Measurements from ENCODE around the gene WRAP53. TPM values are rescaled to one million over a fixed set of nuclear protein-coding genes. Genes with fewer than 3 reads are reported as not detected.
"Not testable (repeated sequence)": the region's sequence is repeated elsewhere in the genome, so short reads cannot be mapped to it uniquely, and the experiment has no call there.

WRAP53 gene
- 25.2 and 29.2 TPM in 2 replicates for total RNA-seq (2014; rRNA removed; shearing (Covaris generic))
- polyA plus RNA-seq (2015; cell fraction: cytosol; rRNA removed) = 14.1 and 15.3 TPM in 2 replicates
- 23.9 and 26.8 TPM in 2 replicates for polyA plus RNA-seq (2015; cell fraction: nucleus; rRNA removed)

DNA sequence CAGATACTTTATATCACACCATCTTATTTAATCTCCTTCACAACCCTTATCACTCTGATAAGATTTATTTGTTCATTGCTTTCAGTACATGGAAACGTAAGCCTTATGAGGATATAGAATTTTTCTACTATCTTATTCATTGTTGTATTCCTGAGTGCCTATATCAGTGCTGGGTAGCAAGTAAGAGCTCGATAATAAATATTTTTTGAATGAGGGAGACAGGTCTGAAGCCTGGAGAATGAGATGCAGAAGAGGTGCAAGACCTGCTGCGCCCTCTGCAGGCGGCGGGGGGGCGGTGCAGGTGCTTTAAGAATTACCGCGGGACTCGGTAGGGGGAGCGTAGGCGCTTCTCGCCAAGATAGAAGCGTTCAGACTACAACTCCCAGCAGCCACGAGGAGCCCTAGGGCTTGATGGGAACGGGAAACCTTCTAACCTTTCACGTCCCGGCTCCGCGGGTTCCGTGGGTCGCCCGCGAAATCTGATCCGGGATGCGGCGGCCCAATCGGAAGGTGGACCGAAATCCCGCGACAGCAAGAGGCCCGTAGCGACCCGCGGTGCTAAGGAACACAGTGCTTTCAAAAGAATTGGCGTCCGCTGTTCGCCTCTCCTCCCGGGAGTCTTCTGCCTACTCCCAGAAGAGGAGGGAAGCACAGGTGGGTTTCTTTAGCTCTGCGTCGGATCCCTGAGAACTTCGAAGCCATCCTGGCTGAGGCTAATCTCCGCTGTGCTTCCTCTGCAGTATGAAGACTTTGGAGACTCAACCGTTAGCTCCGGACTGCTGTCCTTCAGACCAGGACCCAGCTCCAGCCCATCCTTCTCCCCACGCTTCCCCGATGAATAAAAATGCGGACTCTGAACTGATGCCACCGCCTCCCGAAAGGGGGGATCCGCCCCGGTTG lies at the start of gene WRAP53:
TSS of gene WRAP53 (plus strand) at position 570 of the 900 bp plus-strand sequence. CDS start at position 742, 172 bp downstream.
- peak; percentile 100 for DNase-seq (ENCODE audit: low read depth)

DNA sequence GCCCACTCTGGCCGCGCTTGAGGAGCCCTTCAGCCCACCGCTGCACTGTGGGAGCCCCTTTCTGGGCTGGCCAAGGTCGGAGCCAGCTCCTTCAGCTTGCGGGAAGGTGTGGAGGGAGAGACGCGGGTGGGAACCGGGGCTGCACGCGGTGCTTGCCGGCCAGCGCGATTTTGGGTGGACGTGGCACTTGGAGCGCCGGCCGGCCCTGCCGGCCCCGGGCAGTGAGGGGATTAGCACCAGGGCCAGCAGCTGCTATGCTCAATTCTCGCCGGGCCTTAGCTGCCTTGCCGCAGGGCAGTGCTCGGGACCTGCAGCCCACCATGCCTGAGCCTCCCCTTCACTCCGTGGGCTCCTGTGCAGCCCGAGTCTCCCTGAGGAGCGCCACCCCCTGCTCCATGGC lies 47.5 kb upstream of the WRAP53 start:
- no peak for DNase-seq (ENCODE audit: low read depth)

- DNase-seq (ENCODE audit: low read depth) = not testable (repeated sequence)
Measured at GRCh38 chr17:7641635-7642034, 46.6 kb upstream of the WRAP53 start.

DNA sequence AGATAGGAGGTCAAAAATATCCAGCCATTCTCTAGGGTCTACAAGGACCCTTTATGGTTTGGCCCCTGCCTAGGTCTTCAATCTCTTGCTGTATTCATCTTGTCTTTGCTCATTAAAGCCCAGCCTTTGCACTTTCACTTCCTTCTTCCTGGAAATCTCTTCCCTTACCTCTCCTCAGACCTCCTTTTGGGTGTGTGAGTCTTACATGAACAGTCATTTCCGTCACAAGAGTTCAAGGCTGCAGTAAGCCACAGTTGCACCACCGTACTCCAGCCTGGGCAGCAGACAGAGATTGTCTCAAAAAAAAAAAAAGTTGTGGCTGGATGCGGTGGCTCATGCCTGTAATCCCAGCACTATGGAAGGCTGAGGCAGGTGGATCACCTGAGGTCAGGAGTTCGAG lies 43.5 kb upstream of the WRAP53 start:
- peak; percentile 83 for DNase-seq (ENCODE audit: low read depth)

DNA sequence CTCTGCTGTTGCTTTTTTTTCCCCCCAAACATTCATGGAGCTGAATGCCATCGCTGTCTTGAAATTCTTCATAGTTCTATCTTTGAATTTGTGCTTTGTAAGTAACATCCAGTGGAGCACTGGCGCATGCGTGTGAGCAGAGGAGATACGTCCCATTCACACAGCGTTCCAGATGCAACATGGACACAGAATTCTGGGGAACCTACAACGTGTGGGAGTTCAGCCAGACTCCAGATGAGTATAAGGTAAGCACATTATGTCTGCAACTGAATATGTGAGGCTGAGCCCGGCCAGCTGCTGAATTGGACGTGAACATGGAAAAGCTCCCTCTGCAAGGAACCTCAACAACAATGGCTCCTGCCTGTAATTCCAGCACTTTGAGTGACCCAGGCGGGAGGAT lies 41.8 kb upstream of the WRAP53 start:
- DNase-seq (ENCODE audit: low read depth) = no peak

GRCh38 chr17:7647018-7647417 lies 41.3 kb upstream of the WRAP53 start:
- DNase-seq (ENCODE audit: low read depth) = no peak

- DNase-seq (ENCODE audit: low read depth) = no peak
Measured at GRCh38 chr17:7650509-7651096, 37.7 kb upstream of the WRAP53 start, which contains the start of gene ATP1B2. Gene ATP1B2 (plus strand): TSS chr17:7650926. CDS start chr17:7651519, 593 bp downstream.

- no peak for DNase-seq (ENCODE audit: low read depth)
Measured at GRCh38 chr17:7651097-7651664, 37.1 kb upstream of the WRAP53 start.

DNA sequence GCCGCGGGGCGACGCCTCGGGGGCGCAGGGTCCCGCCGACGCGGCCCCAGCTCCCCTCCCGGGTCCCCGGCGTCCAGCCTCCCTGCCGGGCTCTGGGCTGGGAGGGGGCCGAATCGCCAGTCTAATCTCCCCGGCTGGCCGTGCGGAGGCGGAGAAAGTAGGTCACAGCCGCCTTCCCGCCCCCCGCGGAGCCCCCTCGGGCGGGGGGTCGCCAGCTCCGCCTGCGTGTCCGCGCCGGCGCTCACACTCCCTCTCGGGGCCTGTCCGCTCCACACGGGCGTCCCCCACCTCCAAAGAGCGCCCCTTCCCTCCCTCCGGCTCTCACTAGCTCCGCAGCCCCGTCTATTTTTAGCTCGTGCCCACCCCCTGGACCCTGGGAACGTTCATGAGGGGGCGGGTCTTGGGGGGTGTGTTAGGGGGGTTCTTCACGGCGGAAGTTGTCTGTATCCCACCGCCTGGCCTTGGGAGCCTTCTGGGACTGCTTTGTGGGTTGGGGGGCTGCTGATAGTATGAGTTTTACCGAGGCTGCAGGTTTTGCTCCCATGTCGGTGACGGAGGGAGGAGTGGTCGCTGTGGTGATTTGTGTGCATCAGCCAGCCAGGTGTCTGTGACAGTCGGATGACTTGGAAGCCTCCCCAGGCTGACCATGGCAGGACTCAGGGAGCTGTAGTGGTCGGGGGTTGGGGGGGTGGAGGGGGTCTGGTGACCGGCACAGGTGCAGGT lies 36.5 kb upstream of the WRAP53 start:
- DNase-seq (ENCODE audit: low read depth) = no peak

GRCh38 chr17:7652388-7653356 lies 35.6 kb upstream of the WRAP53 start:
- DNase-seq (ENCODE audit: low read depth) = no peak

DNA sequence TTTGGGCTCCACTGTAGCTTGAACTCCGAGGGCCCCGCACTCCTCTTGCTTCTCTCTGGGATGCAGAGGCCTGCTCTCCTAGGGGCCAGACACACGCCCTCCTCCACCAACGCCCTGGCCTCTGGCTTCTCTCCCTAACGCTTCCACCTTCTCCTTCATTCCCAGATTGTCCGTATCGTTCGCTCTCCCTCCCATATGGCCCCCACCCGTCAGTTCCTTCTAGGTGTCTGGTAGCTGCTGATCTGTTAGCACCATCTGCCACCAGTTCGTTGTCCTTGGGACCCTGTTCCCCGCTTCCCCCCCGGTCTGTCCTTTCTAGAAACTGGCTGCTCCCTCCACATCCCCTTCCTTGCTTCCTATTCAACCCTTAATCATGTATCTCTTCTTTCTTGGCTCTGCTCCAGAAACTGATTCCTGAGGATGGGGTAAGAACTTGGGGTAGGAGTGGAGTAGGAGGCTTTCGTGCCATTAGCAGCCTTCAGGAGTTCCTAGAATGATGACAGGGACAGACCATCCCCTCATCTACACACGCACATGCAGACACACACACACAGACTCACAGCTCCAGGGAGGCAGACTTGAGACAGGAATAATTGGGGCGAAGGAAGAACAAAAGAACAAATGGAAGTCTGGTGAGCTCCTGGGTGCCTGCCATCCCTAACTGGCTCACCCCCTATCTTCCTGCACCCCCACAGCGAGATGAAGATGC lies 33.3 kb upstream of the WRAP53 start:
- no peak for DNase-seq (ENCODE audit: low read depth)

- DNase-seq (ENCODE audit: low read depth) = no peak
Measured at GRCh38 chr17:7655541-7655840, 32.8 kb upstream of the WRAP53 start.

- no peak for DNase-seq (ENCODE audit: low read depth)
Measured at GRCh38 chr17:7656958-7657609, 31.2 kb upstream of the WRAP53 start.

DNA sequence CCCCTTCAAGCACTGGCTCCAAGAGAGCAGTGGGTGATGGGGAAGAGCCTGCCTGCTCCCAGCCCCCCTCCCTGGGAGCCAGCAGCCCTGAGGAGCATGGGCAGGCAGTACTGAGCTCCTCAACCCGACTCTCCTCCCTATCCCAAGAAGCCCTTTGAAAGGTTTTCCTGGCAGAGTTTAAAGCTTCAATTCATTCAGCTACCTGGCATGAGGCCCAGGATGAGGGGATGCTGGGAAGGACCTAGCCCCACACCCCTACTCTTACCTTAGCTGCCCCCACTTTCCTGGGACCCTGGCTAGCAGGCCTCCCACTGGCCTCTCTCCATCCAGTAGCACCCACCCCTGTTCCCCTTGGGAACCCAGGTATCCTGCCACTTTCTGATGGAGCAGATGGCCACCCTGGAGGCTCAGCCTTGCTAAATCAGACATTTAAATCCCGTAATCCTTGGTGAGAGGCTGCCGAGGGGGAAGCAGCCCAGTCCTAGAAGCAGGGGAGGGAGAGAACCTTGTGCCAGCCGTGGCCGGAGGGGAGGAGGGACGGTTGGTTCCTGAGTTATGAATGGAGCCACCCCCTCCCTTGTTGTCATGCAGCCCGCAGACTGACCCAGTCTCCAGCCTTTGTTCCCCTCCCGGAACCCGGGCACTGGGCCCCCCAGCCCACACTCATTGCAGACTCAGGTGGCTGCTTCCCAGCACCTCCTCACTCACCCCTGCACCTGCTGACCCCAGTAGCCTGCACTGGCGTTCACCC lies 20.4 kb upstream of the WRAP53 start:
- DNase-seq (ENCODE audit: low read depth) = no peak

- no peak for DNase-seq (ENCODE audit: low read depth)
Measured at GRCh38 chr17:7668482-7668881, 19.8 kb upstream of the WRAP53 start.

DNA sequence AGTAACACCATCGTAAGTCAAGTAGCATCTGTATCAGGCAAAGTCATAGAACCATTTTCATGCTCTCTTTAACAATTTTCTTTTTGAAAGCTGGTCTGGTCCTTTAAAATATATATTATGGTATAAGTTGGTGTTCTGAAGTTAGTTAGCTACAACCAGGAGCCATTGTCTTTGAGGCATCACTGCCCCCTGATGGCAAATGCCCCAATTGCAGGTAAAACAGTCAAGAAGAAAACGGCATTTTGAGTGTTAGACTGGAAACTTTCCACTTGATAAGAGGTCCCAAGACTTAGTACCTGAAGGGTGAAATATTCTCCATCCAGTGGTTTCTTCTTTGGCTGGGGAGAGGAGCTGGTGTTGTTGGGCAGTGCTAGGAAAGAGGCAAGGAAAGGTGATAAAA lies 15.0 kb upstream of the WRAP53 start:
- peak; percentile 25 for DNase-seq (ENCODE audit: low read depth)

GRCh38 chr17:7674934-7675333 lies 13.3 kb upstream of the WRAP53 start:
- no peak for DNase-seq (ENCODE audit: low read depth)

- DNase-seq (ENCODE audit: low read depth) = peak; percentile 26
Measured at GRCh38 chr17:7676533-7676932, 11.7 kb upstream of the WRAP53 start.

Measured in HT1080 (cell line).